ENCODE data around the gene ARFGAP3.
A peak's percentile ranks its signal among the peaks of the same experiment; 100 is the strongest.
"Not testable (repeated sequence)": the region's sequence is repeated elsewhere in the genome, so short reads cannot be mapped to it uniquely, and the experiment has no call there.

Gene ARFGAP3

GRCh38 chr22:42794551-42795510, 62.2 kb downstream of the ARFGAP3 start:
- no peak for DNase-seq (ENCODE audit: low spot score)

- no peak for DNase-seq (ENCODE audit: low spot score)
These were observed 63.1 kb downstream of the ARFGAP3 start for GRCh38 chr22:42793848-42794405.

DNA sequence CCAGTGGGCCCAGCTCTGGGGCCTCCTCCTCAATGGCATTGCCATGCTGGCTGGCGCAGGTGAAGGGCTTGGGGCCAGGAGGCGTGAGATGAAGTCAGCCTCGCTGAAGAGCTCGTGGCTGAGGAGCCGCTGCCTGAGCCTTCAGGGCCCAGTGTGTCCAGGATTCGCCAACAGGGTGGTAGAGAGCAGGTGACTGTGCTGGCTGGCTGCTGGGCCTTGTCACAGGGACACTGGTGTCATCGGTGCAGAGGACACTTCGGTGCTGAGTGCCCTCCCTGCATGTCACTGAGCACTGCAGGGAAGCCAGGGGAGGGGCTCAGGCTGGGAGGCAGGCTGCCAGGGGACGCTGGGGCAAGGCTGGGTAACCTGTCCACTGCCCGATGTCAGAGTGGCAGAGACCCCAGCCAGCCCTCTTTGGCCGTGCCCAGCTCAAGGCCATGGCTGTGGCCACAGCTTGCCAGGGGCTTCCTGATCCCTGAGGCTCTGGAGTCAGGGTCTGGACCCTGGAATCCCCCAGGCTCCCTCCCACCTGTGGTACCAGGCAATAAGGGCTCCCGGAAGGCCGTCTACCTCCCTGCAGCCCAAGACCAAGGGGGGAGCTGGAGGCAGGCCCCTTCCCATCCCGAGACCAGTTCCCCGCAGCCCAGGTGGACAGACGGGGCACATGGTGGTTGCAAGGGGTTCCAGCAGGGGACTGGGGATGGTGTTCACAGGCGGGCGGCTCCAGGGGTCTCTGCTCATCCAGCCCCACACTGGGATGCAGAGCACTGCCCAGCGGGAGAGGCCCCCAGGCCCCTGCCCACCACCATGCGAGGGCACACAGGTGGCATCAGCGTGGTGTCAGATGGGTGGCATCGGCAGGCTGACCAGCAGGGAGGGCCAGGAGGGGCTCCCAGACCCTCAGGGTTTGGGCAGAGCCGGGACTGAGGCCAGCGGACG, 63.9 kb downstream of the ARFGAP3 start:
- DNase-seq (ENCODE audit: low spot score): no peak

DNA sequence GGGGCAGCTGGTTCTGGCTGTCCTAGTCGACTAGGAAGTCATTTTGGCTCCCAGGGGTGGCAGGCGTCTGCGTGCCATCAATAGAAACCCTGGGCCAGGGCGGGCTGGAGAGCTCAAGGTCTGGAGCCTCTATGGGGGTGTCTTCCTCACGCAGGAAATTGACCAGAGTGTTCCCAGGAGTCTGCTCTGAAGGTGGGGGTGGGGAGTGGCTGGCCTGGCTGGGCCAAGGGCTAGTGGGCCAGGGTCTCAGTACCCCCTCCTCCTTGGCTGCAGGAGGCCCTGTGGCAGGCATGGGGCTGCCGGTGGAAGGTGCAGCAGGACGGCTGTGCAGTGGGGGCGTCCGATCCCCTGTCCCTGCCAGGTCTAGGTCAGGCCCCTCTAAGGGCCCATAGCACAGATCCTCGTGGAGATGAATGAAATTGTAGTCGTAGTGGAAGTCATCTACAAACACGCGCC, 64.6 kb downstream of the ARFGAP3 start:
- no peak for DNase-seq (ENCODE audit: low spot score)

DNA sequence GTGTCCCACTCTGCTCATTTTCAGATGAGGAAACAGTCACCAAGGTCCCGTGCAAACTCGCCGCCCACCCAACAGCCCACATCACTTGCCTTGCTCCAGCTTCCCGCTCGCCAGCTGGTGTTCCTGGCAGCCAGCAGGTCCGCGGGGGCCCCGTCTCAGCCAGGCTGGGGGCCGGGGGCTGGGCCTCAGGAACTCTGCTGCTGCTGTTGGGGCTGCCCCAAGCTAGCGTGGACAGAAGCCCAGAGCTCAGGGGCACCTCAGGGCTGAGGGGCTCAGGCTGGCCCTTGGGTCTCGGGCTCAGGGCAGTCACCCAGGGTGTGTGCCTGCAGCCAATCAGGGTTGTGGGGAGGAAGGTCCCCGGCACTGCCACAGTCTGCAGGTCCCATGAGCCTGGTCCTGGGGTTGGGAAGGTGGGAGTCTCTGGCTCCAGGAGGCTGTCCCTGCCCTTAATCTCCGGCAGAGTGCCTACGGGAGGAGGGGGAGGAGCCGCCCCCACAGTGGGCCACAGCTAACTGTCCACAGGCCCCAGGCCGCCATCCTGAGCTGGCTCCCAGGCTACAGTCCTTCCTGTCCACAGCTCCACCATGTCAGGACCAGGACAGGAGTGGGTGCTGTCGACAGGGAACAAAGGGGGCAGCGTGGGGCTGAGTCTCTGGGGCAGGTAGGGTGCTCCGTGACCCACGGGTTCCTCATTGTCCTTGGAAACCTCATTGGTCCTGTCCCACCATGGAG, 65.2 kb downstream of the ARFGAP3 start:
- no peak for DNase-seq (ENCODE audit: low spot score)

- DNase-seq (ENCODE audit: low spot score): no peak
These were observed 68.6 kb downstream of the ARFGAP3 start for GRCh38 chr22:42788466-42788865.

DNA sequence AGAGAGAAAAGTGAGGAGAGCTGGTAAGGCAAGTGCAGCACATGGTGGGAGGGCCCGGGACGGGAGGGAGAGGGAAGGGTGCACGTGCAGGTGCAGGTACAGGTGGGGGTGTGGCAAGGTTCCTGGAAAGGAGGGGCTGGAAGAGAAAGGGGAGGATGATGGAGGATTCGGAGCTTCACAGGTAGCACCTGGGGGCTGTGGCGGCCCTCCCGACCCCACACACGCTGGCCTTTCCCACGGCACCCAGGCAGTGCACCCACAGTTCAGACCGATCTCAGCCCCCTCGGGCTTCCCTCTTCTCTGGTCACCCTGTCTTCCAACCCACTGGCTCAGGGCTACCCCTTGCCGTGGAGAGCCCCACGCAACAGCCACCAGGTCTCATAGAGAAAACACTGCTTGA, 69.1 kb downstream of the ARFGAP3 start:
- no peak for DNase-seq (ENCODE audit: low spot score)

DNA sequence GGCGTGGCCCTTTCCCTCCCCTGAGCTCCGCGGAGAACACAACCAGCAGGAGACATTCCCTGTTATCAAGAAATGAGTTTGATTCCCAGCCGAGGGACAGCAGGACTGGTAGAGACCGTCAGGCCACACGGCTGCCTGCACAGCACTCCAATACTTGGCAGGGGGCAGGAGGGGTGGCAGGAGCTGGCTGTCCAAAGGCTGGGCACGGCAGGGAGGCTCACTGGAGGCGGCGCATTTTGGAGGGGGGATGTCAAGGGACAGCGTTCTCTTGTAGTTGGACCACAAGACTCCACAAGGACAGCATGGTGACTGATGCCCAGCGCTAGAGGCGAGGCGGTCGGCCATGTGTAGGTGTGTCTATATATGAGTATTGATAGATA, 69.7 kb downstream of the ARFGAP3 start:
- no peak for DNase-seq (ENCODE audit: low spot score)

DNA sequence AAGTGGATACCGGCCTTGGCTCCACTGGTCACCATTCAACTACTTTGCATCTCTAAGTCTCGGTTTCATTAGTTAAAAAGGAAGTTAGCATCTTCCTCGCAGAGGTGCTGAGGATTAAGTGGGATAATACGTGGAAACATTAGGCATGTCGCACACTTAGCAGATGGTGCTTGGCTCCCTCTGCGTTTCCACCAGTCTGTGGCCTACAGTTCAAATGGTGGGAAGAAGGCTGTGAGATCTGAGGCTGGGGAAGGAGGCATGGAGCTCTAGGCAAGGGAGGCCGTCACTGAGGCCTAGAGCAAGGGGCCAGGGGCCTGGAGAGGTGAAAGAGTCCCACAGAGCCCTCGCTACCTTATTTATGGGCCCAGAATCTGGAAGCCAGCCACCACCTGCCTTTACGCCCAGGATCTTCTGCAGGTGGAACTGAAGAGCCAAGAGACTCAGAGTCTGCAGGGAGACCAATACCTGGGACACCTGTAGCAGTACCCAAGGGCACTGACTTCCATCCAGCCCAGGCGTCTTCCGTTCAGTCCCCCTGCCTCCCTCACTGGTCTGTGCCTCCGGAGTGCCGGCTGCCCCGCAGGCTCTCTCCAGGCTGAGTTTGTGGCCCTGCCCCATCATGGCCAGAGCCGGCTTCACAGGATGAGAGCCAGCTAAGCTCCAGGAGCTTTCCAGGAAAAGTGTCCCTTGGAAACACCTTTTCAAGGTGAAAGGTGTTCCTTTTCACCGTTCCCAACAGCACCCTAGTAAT, 70.3 kb downstream of the ARFGAP3 start:
- no peak for DNase-seq (ENCODE audit: low spot score)

GRCh38 chr22:42785706-42786499, 71.2 kb downstream of the ARFGAP3 start:
- no peak for DNase-seq (ENCODE audit: low spot score)

DNA sequence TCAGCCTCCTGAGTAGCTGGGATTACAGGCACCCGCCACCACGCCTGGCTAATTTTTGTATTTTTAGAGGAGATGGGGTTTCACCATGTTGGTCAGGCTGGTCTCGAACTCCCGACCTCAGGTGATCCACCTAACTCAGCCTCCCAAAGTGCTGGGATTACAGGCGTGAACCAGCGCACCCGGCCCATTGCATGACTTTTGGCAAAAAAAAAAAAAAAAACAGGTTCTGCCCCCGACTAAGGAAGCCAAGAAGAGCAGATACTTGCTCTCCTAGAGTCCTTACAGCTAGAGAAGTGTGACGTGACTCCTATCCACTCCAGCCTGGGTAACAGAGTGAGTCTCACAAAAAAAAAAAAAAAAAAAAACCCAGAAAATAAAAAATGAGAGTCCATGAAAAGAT, 74.8 kb downstream of the ARFGAP3 start:
- DNase-seq (ENCODE audit: low spot score): not testable (repeated sequence)

DNA sequence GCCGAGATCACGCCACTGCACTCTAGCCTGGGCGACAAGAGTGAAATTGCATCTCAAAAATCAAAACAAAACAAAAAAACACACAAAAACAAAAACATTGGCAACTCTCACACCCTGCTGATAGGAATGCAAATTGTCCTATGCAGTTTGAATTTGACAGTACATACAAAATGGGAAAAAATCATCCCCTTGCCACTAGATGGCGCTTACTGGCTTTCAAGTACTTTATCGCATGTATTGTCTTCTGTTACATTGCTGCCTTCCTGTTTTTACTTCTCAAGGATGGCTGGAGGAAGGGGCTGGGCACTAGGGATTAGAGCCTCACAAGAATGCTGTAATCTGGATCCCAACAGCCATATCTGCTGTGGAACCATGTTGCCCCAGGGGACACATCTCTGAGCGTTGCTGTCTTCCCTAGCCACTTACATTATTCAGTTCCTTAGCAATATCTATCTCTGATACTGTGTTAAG, 77.0 kb downstream of the ARFGAP3 start:
- peak; percentile 78 for DNase-seq (ENCODE audit: low spot score)

- DNase-seq (ENCODE audit: low spot score): no peak
These were observed 79.9 kb downstream of the ARFGAP3 start for GRCh38 chr22:42777126-42777525.

GRCh38 chr22:42773167-42773566, 83.9 kb downstream of the ARFGAP3 start:
- no peak for DNase-seq (ENCODE audit: low spot score)

- no peak for DNase-seq (ENCODE audit: low spot score)
These were observed 84.4 kb downstream of the ARFGAP3 start for GRCh38 chr22:42772647-42773046.

GRCh38 chr22:42770941-42771647, 86.0 kb downstream of the ARFGAP3 start:
- no peak for DNase-seq (ENCODE audit: low spot score)

DNA sequence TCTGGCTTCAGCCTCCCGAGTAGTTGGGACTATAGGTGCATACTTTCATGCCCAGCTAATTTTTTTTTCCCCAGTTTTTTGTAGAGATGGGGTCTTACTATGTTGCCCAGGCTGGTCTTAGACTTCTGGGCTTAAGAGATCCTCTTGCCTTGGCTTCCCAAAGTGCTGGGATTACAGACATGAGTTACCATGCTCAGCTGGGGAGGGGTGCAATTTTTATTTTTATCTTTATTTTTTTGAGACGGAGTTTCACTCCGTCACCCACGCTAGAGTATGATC, 86.7 kb downstream of the ARFGAP3 start:
- no peak for DNase-seq (ENCODE audit: low spot score)

DNA sequence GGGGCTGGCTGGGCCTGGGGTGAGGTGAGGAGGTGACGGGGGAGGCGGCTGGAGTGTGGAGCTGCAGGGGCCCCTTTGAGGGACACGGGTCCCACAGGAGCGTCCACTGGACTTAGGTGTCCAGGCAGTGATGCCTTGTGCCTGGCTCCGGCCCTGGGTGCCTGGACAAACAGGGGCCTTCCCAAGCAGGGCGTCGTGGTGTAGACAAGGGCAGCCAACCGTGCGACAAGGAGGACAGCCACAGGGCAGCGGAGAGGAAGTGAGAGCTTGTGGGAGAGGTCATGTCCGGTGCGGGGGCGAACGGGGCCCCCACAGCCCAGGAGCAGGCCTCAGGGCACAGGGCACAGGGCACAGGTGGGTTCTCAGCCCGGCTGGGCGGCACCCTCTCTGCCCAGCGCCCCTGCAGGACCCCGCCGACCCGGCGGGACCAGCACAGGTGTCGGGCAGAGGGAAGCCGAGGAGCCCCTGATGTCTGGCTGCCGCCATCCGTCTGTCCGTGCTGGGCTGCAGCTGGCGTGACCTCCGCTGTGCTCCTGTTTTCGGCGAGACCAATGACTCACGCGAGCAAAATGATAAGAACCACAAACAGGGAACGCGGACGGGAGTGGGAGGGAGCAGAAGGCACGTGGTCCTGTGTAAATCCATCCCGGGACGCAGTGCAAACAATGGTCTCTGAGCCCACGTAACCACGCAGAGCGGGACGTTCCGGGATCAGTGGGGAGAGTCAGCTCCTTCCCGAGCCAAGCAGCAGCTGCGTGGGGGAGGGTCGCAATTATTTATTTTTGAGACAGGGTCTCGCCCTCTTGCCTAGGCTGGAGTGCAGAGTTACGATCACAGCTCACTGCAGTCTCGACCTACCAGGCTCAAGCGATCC, 87.3 kb downstream of the ARFGAP3 start:
- DNase-seq (ENCODE audit: low spot score): peak; percentile 97

DNA sequence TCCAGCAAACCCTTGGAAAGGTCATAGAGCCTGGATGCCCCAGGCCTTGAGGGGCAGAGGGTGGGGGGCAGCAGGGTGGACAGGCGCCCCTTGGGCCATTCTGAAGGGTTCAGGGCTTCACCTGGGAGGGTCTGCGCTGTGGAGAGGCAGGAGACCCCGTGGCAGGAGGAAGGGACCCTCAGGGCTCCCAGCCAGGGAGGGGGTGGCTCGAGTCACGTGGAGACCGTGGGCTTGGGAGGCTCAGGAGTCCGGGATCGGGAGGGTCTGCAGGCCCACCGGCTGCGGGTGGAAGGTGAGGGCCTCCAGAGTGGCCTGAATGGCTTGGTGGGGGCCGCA, 87.9 kb downstream of the ARFGAP3 start:
- DNase-seq (ENCODE audit: low spot score): no peak
